G401.6 (cell line): Measurements from ENCODE around the gene IGSF22.
"Not testable (repeated sequence)": the region's sequence is repeated elsewhere in the genome, so short reads cannot be mapped to it uniquely, and the experiment has no call there.

Source experiments
- FAIRE-seq: peaks from 2 replicates; lab custom pipeline; 2012; peaks lifted over from hg19 to GRCh38; lab: Jason Lieb, UNC

Gene IGSF22

GRCh38 chr11:18691467-18692140 lies 34.4 kb downstream of the IGSF22 start:
- FAIRE-seq: not testable (repeated sequence)

- FAIRE-seq: no peak
These were observed 41.7 kb downstream of the IGSF22 start for GRCh38 chr11:18684267-18684666.

GRCh38 chr11:18682466-18682865 lies 43.5 kb downstream of the IGSF22 start:
- FAIRE-seq: no peak

GRCh38 chr11:18681949-18682348 lies 44.0 kb downstream of the IGSF22 start:
- FAIRE-seq: not testable (repeated sequence)

GRCh38 chr11:18677560-18677959 lies 48.4 kb downstream of the IGSF22 start:
- FAIRE-seq: no peak

- no peak for FAIRE-seq
These were observed 49.2 kb downstream of the IGSF22 start for GRCh38 chr11:18676803-18677202.

GRCh38 chr11:18672209-18672608 lies 53.8 kb downstream of the IGSF22 start:
- not testable (repeated sequence) for FAIRE-seq

GRCh38 chr11:18671246-18671645 lies 54.7 kb downstream of the IGSF22 start:
- FAIRE-seq: no peak

- no peak for FAIRE-seq
These were observed 56.3 kb downstream of the IGSF22 start for GRCh38 chr11:18669711-18670110.

- no peak for FAIRE-seq
These were observed 56.8 kb downstream of the IGSF22 start for GRCh38 chr11:18669219-18669596.

GRCh38 chr11:18668131-18668530 lies 57.9 kb downstream of the IGSF22 start:
- FAIRE-seq: no peak

- not testable (repeated sequence) for FAIRE-seq
These were observed 60.6 kb downstream of the IGSF22 start for GRCh38 chr11:18665353-18665872.

- FAIRE-seq: no peak
These were observed 68.3 kb downstream of the IGSF22 start for GRCh38 chr11:18657673-18658072.
